GM23248 (cell line): Measurements from ENCODE around the gene NCMAP. TPM values are rescaled to one million over a fixed set of nuclear protein-coding genes. Genes with fewer than 3 reads are reported as not detected.
"Not testable (repeated sequence)": the region's sequence is repeated elsewhere in the genome, so short reads cannot be mapped to it uniquely, and the experiment has no call there.

Experiments
- DNase-seq: peaks from one replicate; pipeline ENCODE4 v3.0.0-alpha.2; 2015
- H2AFZ ChIP-seq: fragments of 200-600 bp; sonication (generic); 2 replicates; pipeline ENCODE4 v1.6.1; 2016; ENCODE audit warnings: antibody characterized with exemption
- H3F3A ChIP-seq: fragments of 200-600 bp; sonication (generic); 2 replicates; pipeline ENCODE4 v1.6.1; 2016; ENCODE audit warnings: mild to moderate bottlenecking, antibody characterized with exemption, mixed run types; ENCODE audit not compliant: insufficient read depth
- H3K27ac ChIP-seq: fragments of 200-600 bp; sonication (generic); 2 replicates; pipeline ENCODE4 v1.5.1; 2016; ENCODE audit warnings: mild to moderate bottlenecking
- H3K27me3 ChIP-seq: fragments of 200-600 bp; sonication (generic); replicated peaks from 2 replicates; pipeline ENCODE4 v1.6.1; 2016; ENCODE audit warnings: mild to moderate bottlenecking; ENCODE audit not compliant: insufficient read depth
- H3K36me3 ChIP-seq: fragments of 200-600 bp; sonication (generic); 2 replicates; pipeline ENCODE4 v1.6.1; 2016; ENCODE audit warnings: low read depth, mild to moderate bottlenecking
- H3K4me1 ChIP-seq: fragments of 200-600 bp; sonication (generic); 2 replicates; pipeline ENCODE4 v1.6.1; 2016; ENCODE audit warnings: mild to moderate bottlenecking; ENCODE audit not compliant: insufficient read depth
- H3K4me2 ChIP-seq: fragments of 200-600 bp; sonication (generic); one replicate; pipeline ENCODE4 v1.6.1; 2016; ENCODE audit warnings: mild to moderate bottlenecking; ENCODE audit not compliant: unreplicated experiment
- H3K4me3 ChIP-seq: fragments of 200-600 bp; sonication (generic); 2 replicates; pipeline ENCODE4 v1.5.1; 2016; ENCODE audit warnings: mild to moderate bottlenecking
- H3K79me2 ChIP-seq: fragments of 200-600 bp; sonication (generic); 2 replicates; pipeline ENCODE4 v1.6.1; 2016; ENCODE audit warnings: mild to moderate bottlenecking; ENCODE audit not compliant: insufficient read depth
- H3K9ac ChIP-seq: fragments of 200-600 bp; sonication (generic); 2 replicates; pipeline ENCODE4 v1.6.1; 2016; ENCODE audit warnings: mild to moderate bottlenecking
- H3K9me2 ChIP-seq: fragments of 200-600 bp; sonication (generic); 2 replicates; pipeline ENCODE4 v1.6.1; 2016; ENCODE audit warnings: mixed run types, mild to moderate bottlenecking, moderate library complexity; ENCODE audit not compliant: insufficient read depth
- H3K9me3 ChIP-seq: fragments of 200-600 bp; sonication (generic); one replicate; pipeline ENCODE4 v1.6.1; 2017; ENCODE audit warnings: low read depth
- H4K20me1 ChIP-seq: fragments of 200-600 bp; sonication (generic); 2 replicates; pipeline ENCODE4 v1.6.0; 2016; ENCODE audit not compliant: insufficient read depth
- EZH2 ChIP-seq: fragments of 200-600 bp; sonication (generic); IDR thresholded peaks from 2 replicates; pipeline ENCODE4 v1.6.1; 2018; ENCODE audit warnings: antibody characterized with exemption, mild to moderate bottlenecking; ENCODE audit not compliant: insufficient read depth, poor library complexity, severe bottlenecking
- EZH2phosphoT487 ChIP-seq: fragments of 200-600 bp; sonication (generic); IDR thresholded peaks from 2 replicates; pipeline ENCODE4 v1.6.1; 2018; ENCODE audit warnings: antibody characterized with exemption, moderate library complexity, mild to moderate bottlenecking, low read depth; ENCODE audit not compliant: insufficient read depth
- WGBS, 2 experiments: methylation state at CpG; one replicate each; pipeline ENCODE4 v1.1.6; 2015 to 2017; ENCODE audit warnings: low lambda C conversion rate in 2 of 2, low coverage in 1 of 2; ENCODE audit errors: missing lambda C conversion rate in 2 of 2; 5-methylcytosine and 5-hydroxymethylcytosine counted together
- in situ Hi-C: fragments of 300-500 bp; cut with MboI; formaldehyde crosslinking; loops from 2 replicates; pipeline ENCODE4 v1.15.0; 2020
- polyA plus RNA-seq: library from polyadenylated mRNA; unstranded; fragments of >200 nt; fragmentation: Nextera tagmentation; extraction: Ambion mirVana; gene quantifications from 2 replicates; pipeline ENCODE4 v1.2.1, GENCODE V29; 2016
- total RNA-seq: library from RNA; depleted of rRNA; stranded (reverse); fragments of >200 nt; shearing (Covaris generic); gene quantifications from 2 replicates; pipeline ENCODE4 v1.2.3, GENCODE V29; 2014

The NCMAP gene
- total and polyA plus RNA-seq, 2 experiments from 2014 or later, result not detected

- in situ Hi-C loops, result no loop called here
- Histone ChIP-seq H3K4me3 (no peak overlapping the region), H2AFZ (no peak overlapping the region), H3K36me3 (no peaks in the 10 kb centered on the region), H4K20me1 (no peaks in the 10 kb centered on the region), H3F3A (no peaks in the 10 kb centered on the region), H3K9ac (no peak overlapping the region), H3K27me3 (no peaks in the 10 kb centered on the region), H3K79me2 (no peaks in the 10 kb centered on the region), H3K9me2 (no peaks in the 10 kb centered on the region), H3K9me3 (no peaks in the 10 kb centered on the region), H3K27ac (no peak overlapping the region), H3K4me2 (no peak overlapping the region), H3K4me1 (no peaks in the 10 kb centered on the region)
- TF ChIP-seq EZH2 (no peak), EZH2phosphoT487 (no peak)
- no peak for DNase-seq
- WGBS, 2 experiments, result 93% methylated on average over 6 of the region's 6 CpGs
Measured at GRCh38 chr1:24525606-24526005, 30.3 kb upstream of the NCMAP start.

DNA sequence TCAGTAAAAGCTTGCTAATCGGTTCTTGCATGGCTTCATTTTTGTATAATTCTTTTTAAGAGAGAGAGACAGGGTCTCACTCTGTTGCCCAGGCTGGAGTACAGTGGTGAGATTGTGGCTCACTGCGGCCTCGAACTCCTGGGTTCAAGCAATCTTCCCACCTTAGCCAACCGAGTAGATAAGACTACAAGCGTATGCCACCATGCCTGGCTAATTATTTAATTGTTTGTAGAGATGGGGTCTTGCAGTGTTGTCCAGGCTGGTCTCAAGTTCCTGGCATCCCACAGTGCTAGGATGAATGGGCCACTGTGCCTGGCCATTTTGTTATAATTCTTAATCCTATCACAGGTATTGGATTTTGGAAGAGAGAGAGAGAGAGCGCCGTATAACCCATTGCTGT lies 29.8 kb upstream of the NCMAP start:
- H3K4me3 ChIP-seq, result no peak overlapping the region
- H3K4me1 ChIP-seq, result no peaks in the 10 kb centered on the region
- H3K4me2 ChIP-seq, result no peak overlapping the region
- H3K79me2 ChIP-seq, result no peaks in the 10 kb centered on the region
- TF ChIP-seq EZH2phosphoT487 (no peak), EZH2 (no peak)
- H2AFZ ChIP-seq, result no peak overlapping the region
- no peaks in the 10 kb centered on the region for H3F3A ChIP-seq
- 93 to 96% methylated on average over 7 of the region's 7 CpGs for WGBS, 2 experiments
- in situ Hi-C loops, result no loop called here
- DNase-seq, result no peak
- no peak overlapping the region for H3K27ac ChIP-seq
- H3K36me3 ChIP-seq, result no peaks in the 10 kb centered on the region
- no peaks in the 10 kb centered on the region for H3K9me3 ChIP-seq
- no peaks in the 10 kb centered on the region for H4K20me1 ChIP-seq
- H3K27me3 ChIP-seq, result no peaks in the 10 kb centered on the region
- H3K9me2 ChIP-seq, result no peaks in the 10 kb centered on the region
- no peak overlapping the region for H3K9ac ChIP-seq

GRCh38 chr1:24526940-24527542 lies 28.8 kb upstream of the NCMAP start:
- H3K9me2 ChIP-seq, result no peaks in the 10 kb centered on the region
- no peaks in the 10 kb centered on the region for H3K79me2 ChIP-seq
- no peaks in the 10 kb centered on the region for H4K20me1 ChIP-seq
- H3K9ac ChIP-seq, result no peak overlapping the region
- no peaks in the 10 kb centered on the region for H3F3A ChIP-seq
- no peaks in the 10 kb centered on the region for H3K4me1 ChIP-seq
- in situ Hi-C loops, result no loop called here
- no peaks in the 10 kb centered on the region for H3K27me3 ChIP-seq
- H3K36me3 ChIP-seq, result peaks cover 5% of the 10 kb centered on the region; the same call in 1 of the 2 replicates
- H2AFZ ChIP-seq, result no peak overlapping the region
- TF ChIP-seq EZH2 (no peak), EZH2phosphoT487 (no peak)
- H3K4me3 ChIP-seq, result no peak overlapping the region
- no peak overlapping the region for H3K4me2 ChIP-seq
- DNase-seq, result peak; percentile 56
- WGBS, 2 experiments, result 88 to 89% methylated on average over 8 of the region's 8 CpGs
- H3K27ac ChIP-seq, result no peak overlapping the region
- no peaks in the 10 kb centered on the region for H3K9me3 ChIP-seq

DNA sequence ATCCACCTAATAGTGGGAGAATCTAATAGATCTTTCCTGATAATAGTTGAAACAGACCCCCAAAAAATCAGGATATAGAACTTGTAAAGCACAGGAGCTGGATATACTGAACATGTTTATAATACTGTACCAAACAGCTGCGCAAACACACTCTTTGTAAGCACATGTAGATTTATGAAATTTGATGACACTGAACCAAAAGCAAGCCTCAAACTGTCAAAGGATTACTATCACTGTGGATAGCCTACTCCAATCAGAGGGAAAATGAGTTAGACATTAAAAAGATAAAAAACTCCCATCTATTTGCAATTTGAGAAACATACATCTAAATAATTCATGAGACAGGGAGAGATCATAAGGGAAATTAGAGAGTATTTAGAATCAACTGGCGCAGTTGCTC lies 27.1 kb upstream of the NCMAP start:
- Histone ChIP-seq H3K36me3 (peaks cover 5% of the 10 kb centered on the region; the same call in 1 of the 2 replicates), H2AFZ (no peak overlapping the region), H3K4me1 (no peaks in the 10 kb centered on the region), H3K4me3 (no peak overlapping the region), H3K9me3 (no peaks in the 10 kb centered on the region), H3K9me2 (no peaks in the 10 kb centered on the region), H3K27ac (no peak overlapping the region), H4K20me1 (no peaks in the 10 kb centered on the region), H3K27me3 (no peaks in the 10 kb centered on the region), H3F3A (no peaks in the 10 kb centered on the region), H3K9ac (no peak overlapping the region), H3K4me2 (no peak overlapping the region), H3K79me2 (no peaks in the 10 kb centered on the region)
- in situ Hi-C loops, result no loop called here
- DNase-seq, result no peak
- no peak for TF ChIP-seq EZH2phosphoT487
- no peak for TF ChIP-seq EZH2
- 96 to 98% methylated on average over 2 of the region's 2 CpGs for WGBS, 2 experiments

DNA sequence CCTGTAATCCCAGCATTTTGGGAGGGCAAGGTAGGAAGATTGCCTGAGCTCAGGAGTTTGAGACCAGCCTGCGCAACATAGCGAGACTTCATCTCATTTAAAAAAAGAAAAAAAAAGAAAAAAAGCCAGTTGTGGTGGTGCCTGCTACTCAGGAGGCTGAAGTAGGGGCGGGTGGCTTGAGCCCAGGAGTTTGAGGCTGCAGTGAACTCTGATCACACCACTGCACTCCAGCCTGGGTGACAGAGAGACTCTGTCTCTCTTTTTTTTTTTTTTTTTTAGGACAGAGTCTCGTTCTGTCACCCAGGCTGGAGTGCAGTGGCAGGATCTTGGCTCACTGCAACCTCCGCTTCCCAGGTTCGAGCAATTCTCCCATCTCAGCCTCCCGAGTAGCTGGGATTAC lies 26.6 kb upstream of the NCMAP start:
- H3K4me1 ChIP-seq, H3K9ac ChIP-seq, DNase-seq, H3F3A ChIP-seq, H3K9me3 ChIP-seq, H4K20me1 ChIP-seq, H3K27me3 ChIP-seq, H3K79me2 ChIP-seq, H2AFZ ChIP-seq, H3K27ac ChIP-seq, H3K36me3 ChIP-seq, H3K9me2 ChIP-seq, H3K4me3 ChIP-seq, H3K4me2 ChIP-seq, in situ Hi-C loops: not testable (repeated sequence)
- 89 to 98% methylated on average over 6 to 7 of the region's 7 CpGs for WGBS, 2 experiments
